HepG2 (cell line): ENCODE measurements around the gene SCUBE2. TPM values are rescaled to one million over a fixed set of nuclear protein-coding genes. Genes with fewer than 3 reads are reported as not detected.
"Not testable (repeated sequence)": the region's sequence is repeated elsewhere in the genome, so short reads cannot be mapped to it uniquely, and the experiment has no call there.

Experiments used
- ATAC-seq: fragments of 200-7000 bp; cut with Tn5 transposase; 3 replicates; pipeline ENCODE4 v1.9.1; 2020; ENCODE audit warnings: mild to moderate bottlenecking, moderate library complexity
- BruUV-seq: library from RNA; stranded (reverse); fragments of 400-500 nt; replicated peaks from 2 replicates; lab custom pipeline; 2021; lab: Mats Ljungman, UMichigan
- CTCF ChIA-PET: fragments of 300-600 bp; formaldehyde crosslinking; extraction: SDS; loops from one replicate; lab custom pipeline; 2021; ENCODE audit warnings: low total read pairs, inconsistent platforms, low intra/inter-chr PET ratio; lab: Yijun Ruan, JAX
- POLR2A ChIA-PET: fragments of 350-600 bp; sonication (Branson Sonifier 250); formaldehyde crosslinking; loops from one replicate; lab custom pipeline; 2020; ENCODE audit warnings: antibody characterized with exemption, inconsistent platforms; lab: Yijun Ruan, JAX
- DNase-seq: peaks from one replicate; pipeline ENCODE4 v3.0.0-alpha.2; 2015; ENCODE audit warnings: low spot score
- FAIRE-seq: peaks from 3 replicates; lab custom pipeline; 2011; peaks lifted over from hg19 to GRCh38; lab: Jason Lieb, UNC
- H2AFZ ChIP-seq: one replicate; pipeline ENCODE4 v1.6.1; 2011; ENCODE audit warnings: low read length, inconsistent platforms
- H3K27ac ChIP-seq: fragments of 300-600 bp; 3 replicates; pipeline ENCODE4 v1.8.0; 2011; ENCODE audit warnings: mixed run types, mild to moderate bottlenecking, mixed read lengths, low read length, inconsistent platforms; ENCODE audit not compliant: insufficient read depth; ENCODE audit errors: extremely low read length
- H3K27me3 ChIP-seq, 2 experiments: fragments of 200-600 bp in 1 of 2; 2 replicates in 1 of 2; 3 replicates in 1 of 2; pipeline versions ENCODE4 v1.6.0 to v1.8.0; 2011; ENCODE audit warnings: low read length in 2 of 2, mild to moderate bottlenecking in 2 of 2, moderate library complexity in 2 of 2, inconsistent platforms in 1 of 2; ENCODE audit not compliant: insufficient read depth in 2 of 2, control insufficient read depth in 1 of 2
- H3K36me3 ChIP-seq, 2 experiments: fragments of 200-600 bp in 1 of 2; replicated peaks in 1 of 2; 2 replicates in 1 of 2; 3 replicates in 1 of 2; pipeline versions ENCODE4 v1.5.1 to v1.8.0; 2011; ENCODE audit warnings: low read length in 2 of 2, inconsistent platforms in 1 of 2; ENCODE audit not compliant: insufficient read depth in 2 of 2, control insufficient read depth in 1 of 2
- H3K4me1 ChIP-seq: 2 replicates; pipeline ENCODE4 v1.5.1; 2012; ENCODE audit warnings: low read length, inconsistent platforms; ENCODE audit not compliant: insufficient read depth
- H3K4me2 ChIP-seq: 2 replicates; pipeline ENCODE4 v1.6.0; 2011; ENCODE audit warnings: low read depth, low read length, inconsistent platforms
- H3K4me3 ChIP-seq, 3 experiments: fragments of 200-600 bp in 1 of 3; sonication (generic), shearing (Covaris generic) in 1 of 3; replicated peaks in 1 of 3; 2 replicates each; pipeline ENCODE4 v1.5.1; 2011 to 2016; ENCODE audit warnings: low read length in 3 of 3, inconsistent platforms in 2 of 3, low read depth in 2 of 3, mild to moderate bottlenecking in 2 of 3, control low read depth in 1 of 3, mixed read lengths in 1 of 3; ENCODE audit not compliant: insufficient read depth in 1 of 3
- H3K79me2 ChIP-seq: one replicate; pipeline ENCODE4 v1.6.1; 2011; ENCODE audit warnings: low read length, inconsistent platforms; ENCODE audit not compliant: insufficient read depth
- H3K9ac ChIP-seq: 2 replicates; pipeline ENCODE4 v1.6.0; 2011; ENCODE audit warnings: mild to moderate bottlenecking, low read depth, low read length, inconsistent platforms; ENCODE audit not compliant: insufficient read depth
- H3K9me3 ChIP-seq: 2 replicates; pipeline ENCODE4 v1.5.1; 2012; ENCODE audit warnings: mild to moderate bottlenecking, low read length
- H4K20me1 ChIP-seq: 2 replicates; pipeline ENCODE4 v1.6.0; 2011; ENCODE audit warnings: inconsistent platforms, mild to moderate bottlenecking, low read length, moderate library complexity; ENCODE audit not compliant: insufficient read depth
- MNT ChIP-seq: fragments of 450-650 bp; IDR thresholded peaks from 2 replicates; pipeline ENCODE4 v1.6.1; 2016
- MXD4 ChIP-seq: IDR thresholded peaks from 2 replicates; pipeline ENCODE4 v1.6.1; 2016; ENCODE audit warnings: mild to moderate bottlenecking, missing biosample characterization, missing genetic modification reagents
- SP4 ChIP-seq: sonication (generic); formaldehyde crosslinking; IDR thresholded peaks from 2 replicates; pipeline ENCODE4 v1.8.1; 2023; ENCODE audit warnings: mild to moderate bottlenecking, missing genetic modification reagents
- STAG1 ChIP-seq: sonication (generic); formaldehyde crosslinking; IDR thresholded peaks from 2 replicates; pipeline ENCODE4 v1.4.0; 2020; ENCODE audit warnings: missing genetic modification reagents
- ZBTB3 ChIP-seq: sonication (generic); formaldehyde crosslinking; IDR thresholded peaks from 2 replicates; pipeline ENCODE4 v1.4.0; 2020; ENCODE audit warnings: low read depth, mild to moderate bottlenecking, moderate library complexity, missing genetic modification reagents, borderline replicate concordance
- ZNF782 ChIP-seq: sonication (generic); formaldehyde crosslinking; IDR thresholded peaks from 2 replicates; pipeline ENCODE4 v1.4.0; 2020; ENCODE audit warnings: missing genetic modification reagents, mild to moderate bottlenecking, borderline replicate concordance
- ZSCAN25 ChIP-seq: sonication (generic); formaldehyde crosslinking; IDR thresholded peaks from 2 replicates; pipeline ENCODE4 v1.8.0; 2022; ENCODE audit warnings: mild to moderate bottlenecking, missing genetic modification reagents
- WGBS: methylation state at CpG from one replicate; pipeline ENCODE4 v1.1.6; 2017; ENCODE audit warnings: low lambda C conversion rate; 5-methylcytosine and 5-hydroxymethylcytosine counted together
- in situ Hi-C: cut with HindIII; loops from 2 replicates; pipeline ENCODE4 v1.10.0; 2017; ENCODE audit warnings: low pct_unique_long_range_greater_than_20kb; ENCODE audit not compliant: extremely low pct_ligation_motif_present
- intact Hi-C: fragments of 100-400 bp; cut with micrococcal nuclease; formaldehyde crosslinking; loops from one replicate; pipeline ENCODE4 v1.10.0; 2022; ENCODE audit not compliant: unreplicated experiment
- polyA plus RNA-seq, 8 experiments: library from polyadenylated mRNA; depleted of rRNA in 3 of 8; stranded (reverse) in 7 of 8; unstranded in 1 of 8; fragments of >200 nt; fragmentation: Illumina TruSeq in 4 of 8; extraction: Trizol in 4 of 8; gene quantifications; 2 replicates each; pipeline versions ENCODE4 v1.2.1 to v1.2.3, GENCODE V29; 2011 to 2016; ENCODE audit warnings: low read depth in 4 of 8, missing spikeins in 1 of 8, mixed read lengths in 1 of 8; ENCODE audit not compliant: insufficient read depth in 1 of 8
- total RNA-seq, 5 experiments: library from RNA; depleted of rRNA; stranded (reverse); fragments of >200 nt; fragmentation: Illumina TruSeq; extraction: Trizol; gene quantifications; 2 replicates each; pipeline ENCODE4 v1.2.3, GENCODE V29; 2016; ENCODE audit warnings: low read depth in 1 of 5

SCUBE2 gene
- total and polyA plus RNA-seq, 2 of the 13 experiments (the other 11 are each of a cell fraction or from before 2014, with no cell fraction given), result 0.09 TPM; not detected in 1

DNA sequence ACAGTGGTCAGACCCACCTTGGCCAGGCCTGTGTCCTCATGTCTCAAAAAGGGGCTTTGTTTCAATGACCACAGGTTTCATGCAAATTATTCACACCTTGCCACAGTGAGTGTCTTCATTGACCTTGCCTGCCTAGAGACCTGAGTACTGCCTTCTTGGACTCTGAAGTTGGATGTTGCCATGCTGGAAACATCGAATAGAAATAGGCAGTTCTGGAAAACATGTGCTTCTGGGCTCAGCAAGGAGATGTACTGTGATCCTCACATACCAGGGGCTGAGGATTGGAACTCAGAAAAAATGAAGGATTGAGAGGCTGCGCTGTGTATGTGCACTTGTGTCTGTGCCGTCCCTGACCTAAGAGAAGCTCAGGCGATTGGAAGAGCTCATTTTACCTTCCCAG, 78.0 kb downstream of the SCUBE2 start:
- Histone ChIP-seq H2AFZ (no peak overlapping the region), H3K4me1 (no peaks in the 10 kb centered on the region), H3K36me3 (no peaks in the 10 kb centered on the region), H3K79me2 (no peaks in the 10 kb centered on the region), H3K4me3 (no peak overlapping the region), H3K9ac (no peak overlapping the region), H3K9me3 (no peaks in the 10 kb centered on the region), H3K27ac (no peak overlapping the region), H4K20me1 (no peaks in the 10 kb centered on the region), H3K4me2 (no peak overlapping the region), H3K27me3 (peaks cover 0 to 8% of the 10 kb centered on the region in 2 experiments; a peak in 2 of 5 replicates)
- in situ Hi-C loops (no loop called here), intact Hi-C loops (loop anchor here (10.0 kb wide), 1 partner anchor 81 kb away; the partner anchor contains the start of gene SCUBE2)
- DNase-seq (no peak), FAIRE-seq (no peak), ATAC-seq (no peak)
- CTCF ChIA-PET, result no interaction called here
- POLR2A ChIA-PET, result no interaction called here
- WGBS, result 46% methylated on average over 4 of the region's 4 CpGs
- TF ChIP-seq SP4 (CRISPR knock-in tag), result no peak
- no peak for TF ChIP-seq ZSCAN25
- no peak for TF ChIP-seq ZNF782 (CRISPR knock-in tag)
- TF ChIP-seq ZBTB3, result no peak
- no peak for TF ChIP-seq STAG1
- TF ChIP-seq MXD4 (CRISPR knock-in tag), result no peak
- peak; percentile 96 for TF ChIP-seq MNT
- BruUV-seq, result no TSS peak

GRCh38 chr11:9009538-9009937, 81.9 kb downstream of the SCUBE2 start:
- H2AFZ ChIP-seq, H3K9me3 ChIP-seq, CTCF ChIA-PET, FAIRE-seq, POLR2A ChIA-PET, H3K27ac ChIP-seq, intact Hi-C loops, H3K4me3 ChIP-seq, H3K36me3 ChIP-seq, DNase-seq, in situ Hi-C loops, H4K20me1 ChIP-seq, H3K9ac ChIP-seq, H3K4me2 ChIP-seq, BruUV-seq, H3K79me2 ChIP-seq, H3K4me1 ChIP-seq, ATAC-seq: not testable (repeated sequence)
- peaks cover 1 to 29% of the 10 kb centered on the region in 2 experiments for H3K27me3 ChIP-seq
- 0% methylated on average over 1 of the region's 1 CpG for WGBS
